ENCODE results near the gene RNF213.

Gene RNF213

DNA sequence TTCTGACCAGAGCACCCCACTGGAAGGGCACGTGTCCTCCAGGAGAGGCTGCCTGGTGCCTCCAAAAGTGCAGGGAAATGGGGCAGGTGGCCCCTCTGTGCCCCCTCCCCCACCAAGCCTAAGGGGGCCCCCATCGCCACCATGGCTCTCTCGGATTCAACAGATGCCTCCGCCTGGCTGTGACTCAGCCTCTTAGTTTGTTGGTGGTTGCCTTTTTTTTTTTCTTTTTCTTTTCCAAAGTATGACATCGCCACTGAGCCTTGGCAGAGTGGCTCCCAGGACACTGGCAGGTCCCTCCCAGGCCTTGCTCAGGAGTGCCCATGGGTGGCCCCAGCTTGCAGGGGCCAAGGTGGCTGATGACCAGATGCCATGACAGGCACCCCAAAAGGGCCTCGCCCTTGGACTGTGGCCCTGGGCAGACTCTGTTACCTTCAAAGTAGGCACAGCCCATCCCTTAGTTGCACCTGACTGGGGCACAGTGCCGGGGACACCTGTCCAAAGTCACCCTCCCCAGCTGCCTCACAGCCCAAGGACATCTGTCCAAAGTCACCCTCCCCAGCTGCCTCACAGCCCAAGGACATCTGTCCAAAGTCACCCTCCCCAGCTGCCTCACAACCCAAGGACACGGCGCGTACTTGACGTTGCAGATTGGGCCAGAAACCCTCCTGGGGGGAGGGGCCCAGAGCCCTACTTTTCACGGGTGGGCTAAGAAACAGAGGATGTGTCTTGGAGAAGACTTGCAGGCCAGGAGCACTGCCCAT lies 186.2 kb downstream of the RNF213 start:
- DNase-seq (ENCODE audit: low read depth in 1 of 2, low spot score in 1 of 2) = no peak

GRCh38 chr17:80447790-80448189 lies 187.1 kb downstream of the RNF213 start:
- DNase-seq (ENCODE audit: low read depth in 1 of 2, low spot score in 1 of 2) = no peak
